HCT116 (cell line): ENCODE measurements around the gene HPCAL1. TPM values are rescaled to one million over a fixed set of nuclear protein-coding genes. Genes with fewer than 3 reads are reported as not detected.

Source experiments
- ATAC-seq: fragments of 200-7000 bp; cut with Tn5 transposase; 2 replicates; pipeline ENCODE4 v1.9.1; 2020; ENCODE audit warnings: mild to moderate bottlenecking, moderate library complexity
- BruUV-seq: library from RNA; stranded (reverse); fragments of 400-500 nt; replicated peaks from 2 replicates; lab custom pipeline; 2021; lab: Mats Ljungman, UMichigan
- CTCF ChIA-PET: fragments of 300-600 bp; sonication (Branson Sonifier 250); formaldehyde crosslinking; loops from one replicate; lab custom pipeline; 2021; ENCODE audit warnings: antibody characterized with exemption; lab: Charles Lee
- POLR2A ChIA-PET: fragments of 300-600, 350-600 bp; sonication (Branson Sonifier 250); formaldehyde crosslinking; loops from one replicate; lab custom pipeline; 2021; ENCODE audit warnings: antibody characterized with exemption; lab: Charles Lee
- RAD21 ChIA-PET, 2 experiments: fragments of 300-600 bp; sonication (Branson Sonifier 250); formaldehyde crosslinking; loops; one replicate each; lab custom pipeline; 2023; ENCODE audit warnings: low total read pairs in 2 of 2; ENCODE audit not compliant: uncharacterized antibody in 2 of 2, unreplicated experiment in 2 of 2, low non-redundant PET in 1 of 2; lab: Charles Lee
- DNase-seq: peaks from one replicate; pipeline ENCODE4 v3.0.0-alpha.2; 2010; ENCODE audit warnings: low read depth, low spot score
- H2AFZ ChIP-seq: fragments of 200-600 bp; shearing (Covaris generic), sonication (generic); 2 replicates; pipeline ENCODE4 v1.6.1; 2017; ENCODE audit warnings: low read depth, mixed run types, mixed read lengths, antibody characterized with exemption, low read length; ENCODE audit not compliant: poor library complexity, severe bottlenecking
- H3K27ac ChIP-seq: 2 replicates; pipeline ENCODE4 v1.5.1; 2012; ENCODE audit warnings: low read depth, low read length
- H3K27me3 ChIP-seq: fragments of 200-600 bp; sonication (generic); 2 replicates; pipeline ENCODE4 v1.6.1; 2016; ENCODE audit warnings: mixed run types, low read length, mixed read lengths; ENCODE audit not compliant: insufficient read depth
- H3K36me3 ChIP-seq, 2 experiments: fragments of 200-500 bp in 1 of 2; fragments of 200-600 bp in 1 of 2; sonication (Bioruptor generic) in 1 of 2; sonication (generic) in 1 of 2; 2 replicates each; pipeline versions ENCODE4 v1.5.1 to v1.6.1; 2014 to 2016; ENCODE audit warnings: low read length in 2 of 2, inconsistent platforms in 1 of 2, mixed read lengths in 1 of 2, mixed run types in 1 of 2; ENCODE audit not compliant: insufficient read depth in 2 of 2, control insufficient read depth in 1 of 2
- H3K4me1 ChIP-seq, 2 experiments: fragments of 200-600 bp in 1 of 2; sonication (generic) in 1 of 2; 2 replicates each; pipeline versions ENCODE4 v1.5.1 to v1.6.1; 2012 to 2017; ENCODE audit warnings: low read length in 2 of 2, inconsistent platforms in 1 of 2, mild to moderate bottlenecking in 1 of 2, mixed read lengths in 1 of 2, mixed run types in 1 of 2, moderate library complexity in 1 of 2; ENCODE audit not compliant: insufficient read depth in 2 of 2, control insufficient read depth in 1 of 2
- H3K4me2 ChIP-seq: fragments of 200-600 bp; sonication (generic); 2 replicates; pipeline ENCODE4 v1.6.1; 2017; ENCODE audit warnings: mixed run types, low read length, mixed read lengths
- H3K4me3 ChIP-seq, 2 experiments: fragments of 200-600 bp in 1 of 2; sonication (generic) in 1 of 2; replicated peaks in 1 of 2; 2 replicates each; pipeline ENCODE4 v1.5.1; 2011 to 2016; ENCODE audit warnings: low read length in 2 of 2, control low read depth in 1 of 2, low read depth in 1 of 2, mild to moderate bottlenecking in 1 of 2, mixed read lengths in 1 of 2, mixed run types in 1 of 2
- H3K79me2 ChIP-seq: fragments of 200-600 bp; sonication (generic); 2 replicates; pipeline ENCODE4 v1.6.1; 2017; ENCODE audit warnings: mild to moderate bottlenecking, mixed run types, low read length, moderate library complexity, mixed read lengths; ENCODE audit not compliant: insufficient read depth
- H3K9ac ChIP-seq: fragments of 200-600 bp; sonication (generic); 2 replicates; pipeline ENCODE4 v1.6.1; 2016; ENCODE audit warnings: low read length, mixed read lengths
- H3K9me2 ChIP-seq: fragments of 200-600 bp; sonication (generic), shearing (Covaris generic); 2 replicates; pipeline ENCODE4 v1.6.1; 2017; ENCODE audit warnings: mixed run types, mild to moderate bottlenecking, moderate library complexity; ENCODE audit not compliant: insufficient read depth
- H3K9me3 ChIP-seq, 2 experiments: fragments of 200-500 bp in 1 of 2; fragments of 200-600 bp in 1 of 2; sonication (Bioruptor generic) in 1 of 2; sonication (generic) in 1 of 2; 2 replicates each; pipeline ENCODE4 v1.6.1; 2014 to 2017; ENCODE audit warnings: low read length in 2 of 2, mixed read lengths in 2 of 2, inconsistent platforms in 1 of 2, low read depth in 1 of 2, mild to moderate bottlenecking in 1 of 2, mixed run types in 1 of 2, moderate library complexity in 1 of 2; ENCODE audit not compliant: control insufficient read depth in 1 of 2, insufficient read depth in 1 of 2
- H4K20me1 ChIP-seq: fragments of 200-600 bp; sonication (generic), shearing (Covaris generic); 2 replicates; pipeline ENCODE4 v1.6.1; 2017; ENCODE audit warnings: mixed run types, mild to moderate bottlenecking, moderate library complexity; ENCODE audit not compliant: insufficient read depth
- ELF1 ChIP-seq: IDR thresholded peaks from 2 replicates; pipeline ENCODE4 v1.6.1; 2012; ENCODE audit warnings: low read depth, borderline replicate concordance
- EZH2phosphoT487 ChIP-seq: fragments of 200-600 bp; IDR thresholded peaks from 2 replicates; pipeline ENCODE4 v1.6.1; 2018; ENCODE audit warnings: antibody characterized with exemption, borderline replicate concordance
- FOSL1 ChIP-seq: IDR thresholded peaks from 2 replicates; pipeline ENCODE4 v1.6.1; 2012; ENCODE audit warnings: low read depth
- JUND ChIP-seq: IDR thresholded peaks from 2 replicates; pipeline ENCODE4 v1.6.1; 2012
- POLR2A ChIP-seq: IDR thresholded peaks from 2 replicates; pipeline ENCODE4 v1.7.0; 2011; ENCODE audit warnings: borderline replicate concordance; ENCODE audit not compliant: insufficient read depth, insufficient read length; ENCODE audit errors: extremely low read depth
- POLR2AphosphoS5 ChIP-seq: IDR thresholded peaks from 2 replicates; pipeline ENCODE4 v1.6.1; 2011; ENCODE audit warnings: mild to moderate bottlenecking, low read depth, low read length, moderate library complexity
- RAD21 ChIP-seq: IDR thresholded peaks from 2 replicates; pipeline ENCODE4 v1.6.1; 2012; ENCODE audit warnings: low read depth, mild to moderate bottlenecking
- SIN3A ChIP-seq: IDR thresholded peaks from 2 replicates; pipeline ENCODE4 v1.6.1; 2012; ENCODE audit warnings: low read depth
- SP1 ChIP-seq: IDR thresholded peaks from 2 replicates; pipeline ENCODE4 v1.6.1; 2012; ENCODE audit warnings: low read depth
- SRF ChIP-seq: IDR thresholded peaks from 2 replicates; pipeline ENCODE4 v1.6.1; 2012; ENCODE audit warnings: low read depth
- TCF7L2 ChIP-seq: IDR thresholded peaks from 2 replicates; pipeline ENCODE4 v1.7.0; 2011; ENCODE audit warnings: borderline replicate concordance, inconsistent platforms; ENCODE audit not compliant: insufficient read depth, insufficient read length; ENCODE audit errors: extremely low read depth
- ZFX ChIP-seq: fragments of 450-650 bp; IDR thresholded peaks from 2 replicates; pipeline ENCODE4 v1.6.1; 2017
- ZNF274 ChIP-seq: fragments of 200-500 bp; sonication (Bioruptor generic); IDR thresholded peaks from 2 replicates; pipeline ENCODE4 v1.6.1; 2014; ENCODE audit warnings: mild to moderate bottlenecking, low read depth, low read length, inconsistent platforms
- intact Hi-C: fragments of 100-400 bp; cut with micrococcal nuclease; formaldehyde crosslinking; loops from 2 replicates; pipeline ENCODE4 v1.10.0; 2022
- total RNA-seq: library from RNA; stranded (reverse); gene quantifications from one replicate; pipeline ENCODE4 v1.2.1, GENCODE V29; 2021; ENCODE audit not compliant: unreplicated experiment
- TF ChIP-seq, protein P1 (sequence below): IDR thresholded peaks from 2 replicates; pipeline ENCODE4 v1.6.1; 2011; ENCODE audit warnings: mild to moderate bottlenecking, low read length, moderate library complexity; ENCODE audit not compliant: insufficient replicate concordance; ENCODE audit errors: extremely low read depth
- TF ChIP-seq, protein P2 (sequence below): IDR thresholded peaks from 2 replicates; pipeline ENCODE4 v1.6.1; 2012
- TF ChIP-seq, protein P3 (sequence below): IDR thresholded peaks from 2 replicates; pipeline ENCODE4 v1.6.1; 2012
- TF ChIP-seq, protein P4 (sequence below): IDR thresholded peaks from 2 replicates; pipeline ENCODE4 v1.6.1; 2012; ENCODE audit warnings: low read depth
- TF ChIP-seq, protein P5 (sequence below), 3 experiments: fragments of 200-600 bp in 1 of 3; sonication (generic) in 1 of 3; IDR thresholded peaks in 2 of 3; conservative IDR thresholded peaks in 1 of 3; 2 replicates each; pipeline ENCODE4 v1.5.1; 2012 to 2017; ENCODE audit warnings: low read depth in 2 of 3, low read length in 2 of 3, antibody characterized with exemption in 1 of 3, borderline replicate concordance in 1 of 3, control low read depth in 1 of 3, mild to moderate bottlenecking in 1 of 3, mixed read lengths in 1 of 3, mixed run types in 1 of 3, moderate library complexity in 1 of 3; ENCODE audit not compliant: insufficient read depth in 1 of 3

HPCAL1 gene
- total RNA-seq, 1 experiment from 2014 or later = 111 TPM

DNA sequence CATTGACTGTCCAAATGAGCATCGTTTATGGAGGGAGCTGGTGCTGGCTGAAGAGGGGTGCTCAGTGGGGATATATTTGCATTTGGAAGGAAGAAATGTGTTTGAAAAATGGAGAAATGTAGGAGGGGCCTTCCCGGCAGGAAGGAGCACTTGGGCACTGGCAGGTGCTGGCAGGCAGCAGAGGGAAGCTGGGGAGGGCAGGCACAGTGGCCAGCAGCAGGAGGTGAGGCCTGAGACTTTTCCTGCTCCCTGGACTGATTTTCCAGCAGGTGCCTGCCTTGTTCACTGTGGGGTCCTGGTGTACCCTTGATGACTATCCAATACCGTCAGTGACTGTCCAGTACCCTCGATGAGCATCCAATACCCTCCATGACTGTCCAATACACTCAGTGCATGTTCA lies 20.8 kb upstream of the HPCAL1 start:
- CTCF ChIA-PET = no interaction called here
- peaks cover 46 to 70% of the 10 kb centered on the region in 2 experiments for H3K4me1 ChIP-seq
- TF ChIP-seq RAD21 = no peak
- TF ChIP-seq JUND = no peak
- no peak for TF ChIP-seq FOSL1
- no peak for TF ChIP-seq TCF7L2
- no peak for TF ChIP-seq SIN3A
- TF ChIP-seq, protein P1, sequence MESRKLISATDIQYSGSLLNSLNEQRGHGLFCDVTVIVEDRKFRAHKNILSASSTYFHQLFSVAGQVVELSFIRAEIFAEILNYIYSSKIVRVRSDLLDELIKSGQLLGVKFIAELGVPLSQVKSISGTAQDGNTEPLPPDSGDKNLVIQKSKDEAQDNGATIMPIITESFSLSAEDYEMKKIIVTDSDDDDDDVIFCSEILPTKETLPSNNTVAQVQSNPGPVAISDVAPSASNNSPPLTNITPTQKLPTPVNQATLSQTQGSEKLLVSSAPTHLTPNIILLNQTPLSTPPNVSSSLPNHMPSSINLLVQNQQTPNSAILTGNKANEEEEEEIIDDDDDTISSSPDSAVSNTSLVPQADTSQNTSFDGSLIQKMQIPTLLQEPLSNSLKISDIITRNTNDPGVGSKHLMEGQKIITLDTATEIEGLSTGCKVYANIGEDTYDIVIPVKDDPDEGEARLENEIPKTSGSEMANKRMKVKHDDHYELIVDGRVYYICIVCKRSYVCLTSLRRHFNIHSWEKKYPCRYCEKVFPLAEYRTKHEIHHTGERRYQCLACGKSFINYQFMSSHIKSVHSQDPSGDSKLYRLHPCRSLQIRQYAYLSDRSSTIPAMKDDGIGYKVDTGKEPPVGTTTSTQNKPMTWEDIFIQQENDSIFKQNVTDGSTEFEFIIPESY = no peak
- TF ChIP-seq SRF = no peak
- no peak for TF ChIP-seq ELF1
- TF ChIP-seq, protein P2, sequence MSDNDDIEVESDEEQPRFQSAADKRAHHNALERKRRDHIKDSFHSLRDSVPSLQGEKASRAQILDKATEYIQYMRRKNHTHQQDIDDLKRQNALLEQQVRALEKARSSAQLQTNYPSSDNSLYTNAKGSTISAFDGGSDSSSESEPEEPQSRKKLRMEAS = no peak
- TF ChIP-seq, protein P3, sequence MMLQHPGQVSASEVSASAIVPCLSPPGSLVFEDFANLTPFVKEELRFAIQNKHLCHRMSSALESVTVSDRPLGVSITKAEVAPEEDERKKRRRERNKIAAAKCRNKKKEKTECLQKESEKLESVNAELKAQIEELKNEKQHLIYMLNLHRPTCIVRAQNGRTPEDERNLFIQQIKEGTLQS = no peak
- TF ChIP-seq SP1 = no peak
- no peak for TF ChIP-seq POLR2A
- no peak for TF ChIP-seq ZNF274
- TF ChIP-seq, protein P4, sequence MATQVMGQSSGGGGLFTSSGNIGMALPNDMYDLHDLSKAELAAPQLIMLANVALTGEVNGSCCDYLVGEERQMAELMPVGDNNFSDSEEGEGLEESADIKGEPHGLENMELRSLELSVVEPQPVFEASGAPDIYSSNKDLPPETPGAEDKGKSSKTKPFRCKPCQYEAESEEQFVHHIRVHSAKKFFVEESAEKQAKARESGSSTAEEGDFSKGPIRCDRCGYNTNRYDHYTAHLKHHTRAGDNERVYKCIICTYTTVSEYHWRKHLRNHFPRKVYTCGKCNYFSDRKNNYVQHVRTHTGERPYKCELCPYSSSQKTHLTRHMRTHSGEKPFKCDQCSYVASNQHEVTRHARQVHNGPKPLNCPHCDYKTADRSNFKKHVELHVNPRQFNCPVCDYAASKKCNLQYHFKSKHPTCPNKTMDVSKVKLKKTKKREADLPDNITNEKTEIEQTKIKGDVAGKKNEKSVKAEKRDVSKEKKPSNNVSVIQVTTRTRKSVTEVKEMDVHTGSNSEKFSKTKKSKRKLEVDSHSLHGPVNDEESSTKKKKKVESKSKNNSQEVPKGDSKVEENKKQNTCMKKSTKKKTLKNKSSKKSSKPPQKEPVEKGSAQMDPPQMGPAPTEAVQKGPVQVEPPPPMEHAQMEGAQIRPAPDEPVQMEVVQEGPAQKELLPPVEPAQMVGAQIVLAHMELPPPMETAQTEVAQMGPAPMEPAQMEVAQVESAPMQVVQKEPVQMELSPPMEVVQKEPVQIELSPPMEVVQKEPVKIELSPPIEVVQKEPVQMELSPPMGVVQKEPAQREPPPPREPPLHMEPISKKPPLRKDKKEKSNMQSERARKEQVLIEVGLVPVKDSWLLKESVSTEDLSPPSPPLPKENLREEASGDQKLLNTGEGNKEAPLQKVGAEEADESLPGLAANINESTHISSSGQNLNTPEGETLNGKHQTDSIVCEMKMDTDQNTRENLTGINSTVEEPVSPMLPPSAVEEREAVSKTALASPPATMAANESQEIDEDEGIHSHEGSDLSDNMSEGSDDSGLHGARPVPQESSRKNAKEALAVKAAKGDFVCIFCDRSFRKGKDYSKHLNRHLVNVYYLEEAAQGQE = no peak
- no peak for TF ChIP-seq POLR2AphosphoS5
- TF ChIP-seq EZH2phosphoT487 = no peak
- TF ChIP-seq ZFX = no peak
- TF ChIP-seq, protein P5, sequence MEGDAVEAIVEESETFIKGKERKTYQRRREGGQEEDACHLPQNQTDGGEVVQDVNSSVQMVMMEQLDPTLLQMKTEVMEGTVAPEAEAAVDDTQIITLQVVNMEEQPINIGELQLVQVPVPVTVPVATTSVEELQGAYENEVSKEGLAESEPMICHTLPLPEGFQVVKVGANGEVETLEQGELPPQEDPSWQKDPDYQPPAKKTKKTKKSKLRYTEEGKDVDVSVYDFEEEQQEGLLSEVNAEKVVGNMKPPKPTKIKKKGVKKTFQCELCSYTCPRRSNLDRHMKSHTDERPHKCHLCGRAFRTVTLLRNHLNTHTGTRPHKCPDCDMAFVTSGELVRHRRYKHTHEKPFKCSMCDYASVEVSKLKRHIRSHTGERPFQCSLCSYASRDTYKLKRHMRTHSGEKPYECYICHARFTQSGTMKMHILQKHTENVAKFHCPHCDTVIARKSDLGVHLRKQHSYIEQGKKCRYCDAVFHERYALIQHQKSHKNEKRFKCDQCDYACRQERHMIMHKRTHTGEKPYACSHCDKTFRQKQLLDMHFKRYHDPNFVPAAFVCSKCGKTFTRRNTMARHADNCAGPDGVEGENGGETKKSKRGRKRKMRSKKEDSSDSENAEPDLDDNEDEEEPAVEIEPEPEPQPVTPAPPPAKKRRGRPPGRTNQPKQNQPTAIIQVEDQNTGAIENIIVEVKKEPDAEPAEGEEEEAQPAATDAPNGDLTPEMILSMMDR (IDR thresholded peaks at IDR 0.05 in 2 of 3, conservative IDR thresholded peaks at IDR 0.05 in 1 of 3; ENCODE audit: borderline replicate concordance in 1 of 3, insufficient read depth in 1 of 3, low read depth in 2 of 3, low read length in 2 of 3) = no peak
- TF ChIP-seq, all 23 proteins: peak for 0
- no peaks in the 10 kb centered on the region for H3K36me3 ChIP-seq
- H2AFZ ChIP-seq = no peak overlapping the region
- H3K27me3 ChIP-seq = no peaks in the 10 kb centered on the region
- no peak overlapping the region for H3K9ac ChIP-seq
- no peaks in the 10 kb centered on the region for H3K79me2 ChIP-seq
- ATAC-seq (no peak), DNase-seq (no peak)
- no peaks in the 10 kb centered on the region for H4K20me1 ChIP-seq
- BruUV-seq = no TSS peak
- H3K9me3 ChIP-seq = no peaks in the 10 kb centered on the region
- ChIA-PET POLR2A (interaction anchor here (2.9 kb wide), 1 partner anchor 16 kb away, joined by 9 read pairs; no protein-coding TSS in a partner anchor), RAD21 (no interaction called here)
- H3K4me3 ChIP-seq = no peak overlapping the region
- peak overlapping the region; percentile 81 for H3K4me2 ChIP-seq
- intact Hi-C loops = loop anchor here (2.0 kb wide), 1 partner anchor 127 kb away; no protein-coding TSS in a partner anchor
- no peaks in the 10 kb centered on the region for H3K9me2 ChIP-seq
- no peak overlapping the region; the same call in 1 of the 2 replicates for H3K27ac ChIP-seq
